CD4-positive, alpha-beta T cell treated with Interleukin-12 subunit alpha and Interleukin-12 subunit beta, for 1 hour (primary cell): ENCODE measurements around the gene WDFY2.

Experiments used
- DNase-seq: peaks from one replicate; pipeline ENCODE4 v3.0.0-alpha.2; 2020

The WDFY2 gene

DNA sequence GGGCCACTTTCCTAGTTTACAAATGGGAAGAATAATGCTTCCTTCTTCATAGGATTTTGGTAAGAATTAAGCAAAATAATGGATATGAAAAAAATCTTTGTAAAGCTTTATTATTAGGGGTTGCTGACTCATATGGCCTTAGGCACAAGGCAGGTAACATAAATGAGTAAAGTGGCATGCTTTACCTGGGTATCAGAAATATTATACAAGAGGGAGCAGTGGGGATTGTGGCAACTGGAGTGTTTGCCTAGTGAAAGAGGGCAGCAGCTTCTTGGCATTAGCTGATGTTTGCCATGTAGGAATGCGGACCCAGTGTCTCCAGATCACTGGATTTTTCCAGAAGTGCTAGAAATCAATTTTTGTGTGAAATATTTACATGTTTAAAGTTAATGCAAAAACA is 19.5 kb downstream of the WDFY2 start:
- DNase-seq: no peak

DNA sequence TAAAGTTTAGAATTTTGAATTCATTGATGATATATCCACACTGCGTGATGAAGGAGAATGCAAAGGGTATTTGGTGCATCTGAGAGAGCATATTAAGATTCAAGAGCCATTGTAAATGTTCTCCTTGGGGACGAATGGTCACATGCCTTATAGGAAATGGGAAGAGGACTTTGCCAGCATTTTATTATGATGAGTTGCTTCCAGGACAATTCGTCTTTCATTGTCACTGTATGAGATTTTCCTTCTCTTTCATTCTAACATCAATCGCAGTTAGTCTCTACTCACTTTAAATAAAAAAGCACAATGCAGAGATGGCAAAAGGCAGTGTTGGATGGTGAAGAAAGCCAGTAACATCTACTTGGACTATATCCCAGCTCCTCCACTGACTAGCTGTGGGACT is 21.4 kb downstream of the WDFY2 start:
- DNase-seq: no peak

DNA sequence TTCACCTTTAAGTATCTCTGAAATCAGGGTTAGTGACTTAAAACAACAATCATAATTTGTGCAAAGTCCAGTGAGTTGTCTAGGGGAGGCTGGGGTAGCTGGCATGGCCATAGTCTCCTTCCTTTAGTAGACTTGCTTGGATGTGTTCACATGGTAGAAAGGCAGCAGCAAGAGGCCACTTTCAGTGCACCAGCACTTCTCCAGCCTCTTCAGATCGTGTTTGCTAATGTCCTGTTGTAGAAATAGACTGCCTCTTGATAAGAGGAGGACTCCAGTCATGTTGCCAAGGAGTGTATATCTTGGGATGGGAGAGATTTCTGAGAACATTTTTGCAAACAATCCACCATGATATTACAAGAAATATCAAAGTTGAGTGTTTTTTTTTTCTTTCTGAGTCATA is 22.9 kb downstream of the WDFY2 start:
- DNase-seq: no peak

DNA sequence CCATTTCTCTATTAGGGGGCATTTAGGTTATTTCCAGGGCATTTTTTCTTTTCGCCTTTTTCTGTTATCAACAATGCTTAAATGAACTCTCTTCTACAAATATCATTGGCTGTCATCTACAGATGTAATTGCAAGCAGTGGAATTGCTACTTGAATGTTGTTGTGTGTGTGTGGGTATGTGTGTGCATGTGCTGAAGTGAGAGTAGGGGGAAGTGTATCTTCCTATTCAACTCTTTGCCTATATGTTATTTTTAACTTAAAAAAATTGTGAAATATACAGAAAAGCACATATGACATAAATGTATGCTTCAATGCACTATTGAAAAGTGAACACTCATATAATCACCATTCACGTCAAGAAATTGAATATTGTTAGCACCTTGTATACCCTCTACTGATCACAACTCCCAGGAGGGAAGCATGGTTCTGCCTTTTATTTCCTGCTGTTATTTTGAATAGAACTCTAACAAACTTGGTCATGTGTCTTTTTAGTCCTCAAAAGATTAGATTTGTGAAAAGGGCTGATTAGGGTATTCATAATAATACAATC is 24.7 kb downstream of the WDFY2 start:
- DNase-seq: no peak

DNA sequence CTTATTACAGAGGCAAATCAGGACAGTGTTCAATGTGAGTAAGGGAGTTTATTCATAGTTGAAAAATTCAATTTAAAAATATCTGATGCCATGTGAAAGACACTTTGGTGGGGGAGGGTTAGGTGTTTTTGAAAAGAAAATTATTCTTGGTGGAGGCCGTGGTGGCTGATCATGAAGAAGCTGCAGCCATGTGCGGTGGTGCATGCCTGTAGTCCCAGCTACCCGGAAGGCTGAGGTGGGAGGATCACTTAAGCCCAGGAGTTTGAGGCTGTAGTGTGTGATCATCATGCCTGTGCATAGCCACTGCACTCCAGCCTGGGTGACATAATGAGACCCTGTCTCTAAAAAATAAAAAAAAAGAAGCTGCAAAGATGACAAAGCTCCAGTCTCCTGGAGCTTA is 28.6 kb downstream of the WDFY2 start:
- DNase-seq: no peak

DNA sequence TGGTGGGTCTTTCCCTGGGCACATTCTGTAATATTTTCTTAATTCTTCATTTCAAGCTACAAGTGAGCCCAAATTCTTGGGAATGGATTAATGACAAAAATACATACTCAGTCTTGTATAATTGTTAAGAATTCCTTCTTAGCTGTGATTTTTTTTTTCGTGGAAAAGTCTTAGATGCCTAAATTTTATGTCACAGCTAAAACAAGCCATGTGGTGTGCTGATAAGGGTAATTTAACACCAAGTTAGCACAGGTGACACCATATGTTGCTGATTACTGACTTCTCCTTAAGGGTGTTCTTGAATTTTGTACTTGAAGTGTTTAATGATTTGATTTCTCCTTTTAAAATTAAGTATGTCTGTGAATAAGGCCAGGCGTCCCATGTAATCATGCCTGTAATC is 29.3 kb downstream of the WDFY2 start:
- DNase-seq: no peak

DNA sequence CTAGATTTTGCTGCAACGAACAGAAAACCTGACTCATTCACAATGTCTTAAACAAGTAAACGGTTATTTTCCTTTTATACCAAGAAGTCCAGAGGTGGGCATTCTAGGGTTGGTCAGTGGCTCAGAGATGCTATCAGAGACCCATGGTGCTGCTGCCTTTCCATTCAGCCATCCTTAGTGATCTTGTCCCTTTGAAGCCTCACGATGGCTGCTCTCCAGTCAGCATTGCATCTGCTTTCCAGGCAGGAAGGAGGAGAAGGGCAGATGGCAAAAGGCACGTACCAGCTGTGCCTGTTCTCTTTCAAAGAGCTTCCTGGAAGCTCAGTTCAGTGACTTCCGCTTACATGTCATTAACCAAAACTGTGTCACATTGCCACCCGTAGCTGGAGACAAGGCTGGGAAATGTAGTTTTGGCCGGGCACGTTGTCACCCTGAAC is 30.1 kb downstream of the WDFY2 start:
- DNase-seq: peak; percentile 65

DNA sequence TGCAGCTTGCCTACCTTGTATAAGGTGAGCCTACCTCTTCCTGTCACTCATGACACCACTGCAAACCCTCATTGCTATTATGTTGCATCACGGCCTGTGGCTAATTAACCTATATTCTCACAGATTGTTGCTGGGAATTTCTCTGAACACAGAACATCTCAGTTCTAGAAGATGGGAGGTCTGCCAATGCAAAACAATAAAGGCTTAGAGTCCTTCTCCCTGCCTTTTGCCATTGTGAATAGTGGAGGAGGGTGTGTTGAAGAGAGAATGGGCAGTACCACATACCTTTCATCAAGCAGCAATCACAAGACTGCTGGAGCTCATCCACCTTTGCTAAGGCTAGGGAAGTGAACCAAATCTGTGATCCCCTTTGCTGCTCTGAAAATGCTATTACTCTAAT is 34.4 kb downstream of the WDFY2 start:
- DNase-seq: no peak

DNA sequence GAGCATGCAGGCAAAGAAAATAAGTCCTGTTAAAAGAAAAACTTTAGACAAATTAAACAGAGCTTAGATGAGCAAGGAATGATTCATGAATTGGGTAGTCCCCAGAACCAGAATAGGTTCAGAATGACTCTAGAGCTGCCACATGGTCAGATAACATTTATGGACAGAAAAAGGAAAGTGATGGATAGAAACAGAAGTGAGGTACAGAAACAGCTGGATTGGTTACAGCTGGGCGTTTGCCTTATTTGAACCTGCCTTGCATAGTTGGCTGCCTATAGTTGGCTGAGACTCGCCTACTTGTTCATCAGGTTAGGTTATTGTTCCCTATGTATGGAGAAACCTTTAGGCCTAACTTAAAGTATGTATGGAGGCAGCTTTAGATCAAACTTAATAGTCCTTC is 35.4 kb downstream of the WDFY2 start:
- DNase-seq: no peak

DNA sequence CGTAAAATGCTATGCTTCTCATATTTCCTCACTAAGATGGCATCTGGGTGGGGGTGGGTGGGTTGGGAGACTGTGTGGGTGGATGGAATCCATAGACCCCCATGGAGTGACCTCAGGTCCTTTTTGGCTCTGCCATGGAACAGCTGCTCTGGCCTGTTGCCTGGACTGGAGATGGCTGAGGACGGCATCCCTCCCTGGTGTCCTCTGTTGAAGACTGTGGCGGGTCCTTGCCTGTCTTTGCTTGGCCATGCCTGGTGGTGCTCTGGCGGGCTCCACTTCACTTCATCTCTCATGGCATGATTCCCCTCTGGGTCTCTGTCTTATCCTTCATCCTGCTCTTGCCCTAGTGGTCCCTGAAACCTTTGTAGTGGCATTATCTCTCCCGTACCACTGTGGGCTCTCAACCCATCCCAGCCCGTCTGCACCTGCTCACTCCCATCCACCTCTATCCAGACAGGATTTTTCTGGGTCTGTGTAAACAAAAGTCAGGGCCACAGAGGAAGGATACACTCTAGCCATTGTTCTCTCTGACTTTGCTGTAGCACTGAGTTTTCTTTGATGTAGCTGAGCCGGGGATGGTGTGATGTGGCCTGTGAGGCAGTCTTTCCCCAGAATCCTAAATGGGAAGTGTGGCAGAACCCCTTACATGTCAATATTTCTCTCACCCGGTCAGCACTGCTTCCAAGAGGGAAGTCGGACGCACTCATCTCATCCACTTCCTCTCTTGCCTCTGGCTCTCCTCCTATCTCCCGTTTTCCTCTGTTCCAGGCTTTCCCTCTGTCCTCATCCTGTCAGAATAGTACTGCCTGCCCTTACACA is 36.1 kb downstream of the WDFY2 start:
- DNase-seq: no peak

DNA sequence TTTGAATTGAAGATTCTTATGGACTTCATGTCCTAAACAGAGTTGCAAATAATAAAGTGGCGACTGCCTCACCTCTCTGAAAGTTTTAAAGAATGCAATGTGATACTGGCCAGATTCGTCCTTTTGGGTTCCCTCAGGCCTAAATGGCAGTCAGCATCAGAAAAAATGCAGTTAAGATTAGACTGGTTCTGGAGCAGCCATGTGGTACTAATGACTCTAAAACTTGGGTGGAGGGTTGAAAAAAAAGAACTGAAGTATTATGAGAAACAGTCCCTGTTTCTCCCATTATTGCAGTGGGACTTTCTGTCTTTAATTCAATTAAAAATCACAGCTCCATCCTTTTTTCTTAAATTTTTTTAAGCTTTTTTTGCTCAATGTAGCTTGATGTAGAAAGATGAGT is 37.3 kb downstream of the WDFY2 start:
- no peak for DNase-seq

DNA sequence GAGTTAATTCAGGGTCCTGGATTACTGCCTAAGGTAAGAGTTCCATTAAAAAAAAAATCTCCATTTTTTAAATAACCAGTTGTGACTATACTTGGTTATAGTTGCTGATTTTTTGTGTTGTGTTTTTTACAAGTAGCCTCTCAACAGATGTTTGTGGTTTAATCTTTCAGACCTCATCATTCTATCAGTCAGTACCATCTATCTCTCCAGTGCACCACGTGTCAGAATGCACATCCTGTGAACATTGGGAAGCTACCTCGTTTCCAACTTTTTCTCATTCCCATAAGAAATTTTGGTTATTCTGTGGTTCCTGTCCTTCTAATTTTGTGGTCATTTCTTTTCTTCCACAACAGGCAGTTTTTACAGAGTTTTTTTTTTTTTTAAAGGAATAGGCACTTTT is 39.2 kb downstream of the WDFY2 start:
- no peak for DNase-seq

DNA sequence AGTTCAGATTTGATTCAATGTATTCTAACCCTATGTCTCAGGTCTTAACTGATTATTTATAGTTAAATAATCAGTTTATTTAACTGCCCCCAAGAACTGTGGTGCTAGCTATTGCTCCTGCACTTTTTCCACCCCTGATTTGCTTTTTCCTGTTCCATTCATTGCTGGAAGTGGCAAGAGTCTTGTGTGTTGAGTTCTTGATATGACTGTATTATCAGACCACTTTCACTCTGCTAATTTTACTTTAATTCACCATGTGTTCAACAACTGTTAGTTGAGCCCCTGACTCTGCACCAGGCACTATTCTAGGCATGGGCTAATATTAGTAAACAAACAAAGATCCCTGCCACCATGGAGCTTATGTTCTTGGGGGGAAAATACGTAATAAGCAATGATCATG is 39.9 kb downstream of the WDFY2 start:
- no peak for DNase-seq

DNA sequence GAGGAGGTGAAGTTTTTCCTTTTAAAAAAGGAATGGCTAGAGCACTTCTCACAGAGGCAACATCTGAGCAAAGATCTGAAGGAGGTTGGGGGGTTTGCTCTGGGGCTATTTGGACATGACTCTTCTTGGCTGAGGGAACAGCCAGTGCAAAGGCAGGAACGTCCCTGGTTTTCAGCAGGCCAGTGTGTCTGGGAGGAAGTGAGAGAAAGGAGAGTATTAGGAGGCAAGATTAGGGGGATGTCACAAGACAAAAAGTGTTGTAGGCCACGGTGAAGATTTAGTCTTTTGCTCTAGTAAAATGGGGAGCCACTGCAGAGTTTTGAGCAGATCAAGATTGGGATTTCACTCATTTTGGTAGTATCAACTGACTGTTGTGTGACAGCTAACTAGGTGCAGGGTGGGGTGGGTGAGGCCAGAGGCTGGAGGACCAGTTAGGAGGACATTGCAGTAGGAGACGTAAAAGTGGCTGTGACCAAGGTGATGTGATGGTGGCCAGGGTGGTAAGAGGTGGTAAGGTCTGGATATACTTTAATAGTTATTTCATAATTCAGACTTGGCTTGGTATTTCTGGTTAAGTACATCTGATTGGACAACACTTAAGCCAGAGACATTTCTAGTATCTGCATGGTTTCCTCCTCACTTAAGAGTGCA is 40.6 kb downstream of the WDFY2 start:
- no peak for DNase-seq

DNA sequence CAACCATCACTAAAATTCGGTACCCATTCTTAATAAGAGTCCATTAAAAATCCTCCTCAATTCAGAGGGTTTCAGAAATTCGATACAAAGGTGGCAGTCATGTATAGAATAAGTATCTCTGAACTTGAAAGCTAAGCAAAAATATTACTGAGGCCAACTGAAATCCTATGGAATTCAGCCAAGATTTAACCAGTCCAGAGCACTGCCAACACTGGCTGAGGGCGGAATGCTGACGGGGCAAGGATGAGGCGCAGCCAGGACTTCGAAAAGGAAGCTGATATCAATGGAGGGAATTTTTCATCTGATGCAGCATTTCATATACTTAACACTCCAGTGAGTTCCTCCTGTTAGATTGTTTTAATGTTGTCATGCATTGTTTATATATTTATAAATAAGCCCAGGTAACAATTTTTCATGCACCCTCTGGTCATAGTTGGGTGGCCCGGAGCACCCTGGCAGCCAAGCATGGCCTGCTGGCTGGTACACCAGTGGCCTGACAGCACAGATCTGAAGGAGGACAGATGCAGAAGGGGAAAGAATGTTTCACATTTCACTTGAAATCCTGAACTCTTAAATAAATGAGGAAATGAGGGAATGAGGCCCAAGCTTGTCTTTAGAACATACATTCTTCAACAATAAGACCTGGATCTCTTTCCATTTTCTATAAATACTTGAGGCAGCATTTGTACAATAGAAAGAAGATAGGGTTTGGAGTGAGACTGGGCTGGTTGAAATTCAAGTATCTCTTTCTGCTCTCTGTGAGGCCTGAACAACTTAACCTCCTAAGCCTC is 41.5 kb downstream of the WDFY2 start:
- DNase-seq: no peak

DNA sequence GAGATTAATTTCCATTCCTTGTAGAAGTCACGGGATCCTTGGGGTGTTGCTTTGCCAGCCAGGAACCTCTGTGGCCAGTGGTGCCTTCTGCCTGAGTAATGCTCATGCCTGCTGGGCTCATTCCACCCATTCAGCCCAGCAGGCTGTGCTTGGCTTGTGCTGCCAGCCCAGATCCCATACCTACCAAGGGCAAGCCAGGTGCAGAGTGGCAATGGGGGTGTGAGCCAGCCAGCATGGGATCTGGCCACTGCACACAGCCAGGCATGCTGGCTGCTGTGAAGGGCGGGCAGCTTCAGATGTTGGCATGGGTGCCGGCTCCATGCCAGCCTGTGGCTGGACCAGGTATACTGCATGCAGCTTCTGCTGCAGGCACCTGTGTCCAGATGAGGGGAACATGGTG is 42.5 kb downstream of the WDFY2 start:
- no peak for DNase-seq

DNA sequence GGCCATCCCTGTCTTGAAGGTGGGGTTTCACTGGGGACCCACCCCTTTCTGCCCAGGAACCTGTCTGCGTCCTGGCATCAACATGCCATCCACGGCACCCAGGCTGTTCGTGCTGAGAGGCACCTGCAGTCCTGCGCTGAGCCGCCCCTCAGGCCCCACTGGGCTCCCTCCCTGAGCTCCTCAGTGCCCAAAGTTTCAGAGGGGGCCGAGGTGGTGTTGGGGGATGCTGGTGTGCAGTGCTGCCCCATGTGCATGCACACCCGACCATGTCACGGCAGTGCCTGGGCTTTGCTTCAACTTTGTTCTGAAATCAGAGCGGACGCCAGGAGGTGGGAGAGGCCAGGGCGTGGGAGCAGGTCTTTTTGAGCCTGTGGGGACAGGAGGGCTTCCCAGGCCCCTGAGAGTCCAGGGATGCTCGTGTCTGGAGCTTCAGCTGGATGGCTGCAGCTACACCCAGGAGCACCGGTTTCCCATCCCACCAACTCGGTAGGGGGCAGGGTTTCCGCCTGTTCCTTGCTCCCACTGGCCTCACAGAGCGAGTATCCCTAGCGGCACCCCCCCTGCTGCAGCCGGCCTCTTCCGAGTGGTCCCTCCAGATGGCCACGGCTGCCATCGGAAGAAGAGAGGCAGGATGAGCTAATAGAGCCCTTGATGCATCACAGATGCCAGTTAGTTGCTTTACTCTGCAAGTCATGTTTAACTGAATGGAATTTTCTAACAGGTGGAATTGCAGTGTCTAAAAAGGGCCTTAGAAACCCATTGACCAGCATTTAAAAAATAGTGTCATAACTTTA is 44.0 kb downstream of the WDFY2 start:
- no peak for DNase-seq

DNA sequence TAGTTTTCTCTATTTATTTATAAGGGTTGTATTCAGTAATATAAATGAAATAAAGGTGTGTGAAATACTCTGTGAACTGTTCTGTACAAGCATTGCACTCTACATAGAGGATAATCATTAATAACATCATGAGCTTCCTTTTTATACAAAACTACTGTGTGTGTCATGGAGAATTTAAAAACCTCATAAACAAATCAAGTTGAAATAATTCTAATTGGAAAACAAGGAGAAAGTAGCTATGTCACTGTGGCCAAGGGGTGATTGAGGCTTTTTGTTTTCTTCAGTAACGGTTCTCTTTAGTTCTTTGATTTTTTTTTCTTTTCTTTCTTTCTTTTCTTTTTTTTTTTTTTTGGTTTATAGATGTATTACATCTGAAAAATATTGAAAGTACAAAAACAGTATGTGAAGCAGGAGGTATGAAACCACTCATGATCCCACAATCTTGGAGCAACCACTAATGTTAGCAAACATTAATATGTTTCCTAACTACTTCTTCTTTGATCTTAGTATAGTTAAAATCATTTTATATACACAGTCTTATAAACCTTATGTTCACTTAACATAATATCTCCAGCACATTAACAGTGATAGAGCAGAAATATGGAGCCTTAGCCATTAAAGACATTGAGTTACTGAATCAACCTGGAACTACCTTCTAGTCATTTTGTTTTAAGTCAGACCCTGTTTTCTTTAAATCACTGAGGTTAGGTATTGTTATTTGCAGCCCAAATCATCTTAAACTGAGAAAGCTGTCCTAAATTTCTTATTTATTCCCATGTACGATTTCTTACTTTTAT is 45.4 kb downstream of the WDFY2 start:
- DNase-seq: no peak

DNA sequence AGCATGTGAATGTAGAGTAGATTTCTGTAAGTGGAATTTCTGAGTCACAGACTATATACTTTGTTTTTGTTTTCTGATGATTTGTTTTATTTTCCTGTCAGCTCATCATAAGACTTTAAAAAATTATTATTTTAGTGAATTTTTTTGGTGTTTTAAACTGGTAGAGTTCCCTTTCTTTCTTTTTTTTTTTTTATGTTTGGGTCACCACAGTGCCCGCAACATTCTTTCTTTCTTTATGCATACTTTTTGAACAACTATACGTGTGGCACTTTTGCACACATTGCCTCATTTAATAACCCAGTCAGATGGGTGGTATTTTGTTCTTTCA is 46.0 kb downstream of the WDFY2 start:
- DNase-seq: no peak

DNA sequence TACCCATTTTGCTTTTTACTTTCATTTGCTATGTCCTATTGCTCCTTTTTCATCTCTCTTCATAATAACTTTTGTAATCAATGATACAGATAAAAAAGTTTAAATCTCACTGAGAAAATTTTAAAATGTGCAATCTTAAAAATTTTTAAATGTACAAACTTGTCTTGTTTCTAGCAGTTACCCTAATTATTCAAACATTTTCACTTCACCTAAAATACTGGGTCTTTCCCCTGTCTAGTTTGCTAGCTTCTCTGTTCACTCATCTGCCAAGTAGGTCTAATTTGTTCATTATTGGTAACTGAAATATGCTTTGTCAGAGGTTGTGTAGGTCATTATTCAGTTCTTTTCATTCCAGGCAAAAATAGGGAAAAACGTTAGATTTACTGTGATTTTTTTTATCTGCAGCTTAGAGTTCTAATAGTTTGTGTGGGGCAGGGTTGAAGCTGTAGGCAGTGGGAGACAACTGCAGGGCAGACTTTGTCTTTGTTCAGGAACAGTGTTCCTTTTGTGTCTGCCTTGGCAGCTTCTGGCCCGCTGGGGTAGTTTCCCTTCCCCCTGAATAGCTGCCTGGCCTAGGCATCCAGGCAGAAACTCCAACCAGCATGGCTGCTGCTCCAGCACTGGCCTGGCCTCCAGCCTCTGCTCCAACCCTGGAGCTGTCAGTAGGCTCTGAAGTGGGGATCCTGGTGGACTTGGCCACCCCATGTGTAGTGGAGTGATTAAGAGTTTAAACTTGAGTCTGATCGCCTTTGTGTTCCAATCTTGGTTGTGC is 48.5 kb downstream of the WDFY2 start:
- DNase-seq: no peak
